HepG2 (cell line): ENCODE results near the gene TOR1A.

Experiments used
- SIN3A ChIP-seq: IDR thresholded peaks from 2 replicates; pipeline ENCODE4 v1.6.1; 2011; ENCODE audit warnings: low read depth, mild to moderate bottlenecking, control low read depth, low read length, borderline replicate concordance
- SOX5 ChIP-seq: IDR thresholded peaks from 2 replicates; pipeline ENCODE4 v1.6.1; 2016; ENCODE audit warnings: borderline replicate concordance
- TF ChIP-seq, protein P1 (sequence below): sonication (generic); formaldehyde crosslinking; IDR thresholded peaks from 2 replicates; pipeline ENCODE4 v1.5.0; 2020; ENCODE audit warnings: mild to moderate bottlenecking, missing genetic modification reagents, moderate library complexity

DNA sequence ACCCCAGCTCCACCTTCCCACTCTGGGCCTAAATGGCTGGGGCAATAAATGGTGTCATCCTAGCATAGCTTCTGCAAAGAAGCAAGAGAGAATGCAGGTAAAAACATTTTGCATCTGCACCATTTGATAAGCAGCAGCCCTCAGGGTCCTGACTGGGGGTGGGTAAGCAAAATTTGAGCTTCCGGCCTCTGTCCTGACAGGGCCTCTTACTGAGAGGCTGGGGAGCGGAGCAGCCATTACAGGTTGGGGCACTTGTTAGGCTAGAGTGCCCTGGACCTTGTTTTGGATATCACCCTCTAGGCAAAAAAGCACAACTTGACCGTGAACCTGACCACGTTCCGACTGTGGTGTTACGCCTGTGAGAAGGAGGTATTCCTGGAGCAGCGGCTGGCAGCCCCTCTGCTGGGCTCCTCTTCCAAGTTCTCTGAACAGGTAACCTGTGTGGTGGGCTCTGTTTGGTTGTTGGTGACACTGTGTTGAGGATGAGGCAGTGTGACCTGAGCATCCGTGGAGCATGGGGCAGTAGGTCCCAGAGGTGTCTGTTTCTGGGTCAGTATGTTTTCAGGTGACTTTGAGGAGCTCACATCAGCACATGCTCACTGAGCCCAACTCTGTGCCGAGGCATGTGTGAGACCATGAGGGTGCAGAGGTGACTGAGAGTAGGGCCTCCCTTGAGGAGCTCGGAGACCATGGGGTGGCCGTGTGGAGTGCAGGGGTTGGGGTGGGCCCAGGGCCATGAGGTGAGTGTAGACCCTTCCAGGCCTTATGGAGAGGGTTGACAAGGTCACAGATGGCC, 34.4 kb upstream of the TOR1A start:
- TF ChIP-seq, protein P1, sequence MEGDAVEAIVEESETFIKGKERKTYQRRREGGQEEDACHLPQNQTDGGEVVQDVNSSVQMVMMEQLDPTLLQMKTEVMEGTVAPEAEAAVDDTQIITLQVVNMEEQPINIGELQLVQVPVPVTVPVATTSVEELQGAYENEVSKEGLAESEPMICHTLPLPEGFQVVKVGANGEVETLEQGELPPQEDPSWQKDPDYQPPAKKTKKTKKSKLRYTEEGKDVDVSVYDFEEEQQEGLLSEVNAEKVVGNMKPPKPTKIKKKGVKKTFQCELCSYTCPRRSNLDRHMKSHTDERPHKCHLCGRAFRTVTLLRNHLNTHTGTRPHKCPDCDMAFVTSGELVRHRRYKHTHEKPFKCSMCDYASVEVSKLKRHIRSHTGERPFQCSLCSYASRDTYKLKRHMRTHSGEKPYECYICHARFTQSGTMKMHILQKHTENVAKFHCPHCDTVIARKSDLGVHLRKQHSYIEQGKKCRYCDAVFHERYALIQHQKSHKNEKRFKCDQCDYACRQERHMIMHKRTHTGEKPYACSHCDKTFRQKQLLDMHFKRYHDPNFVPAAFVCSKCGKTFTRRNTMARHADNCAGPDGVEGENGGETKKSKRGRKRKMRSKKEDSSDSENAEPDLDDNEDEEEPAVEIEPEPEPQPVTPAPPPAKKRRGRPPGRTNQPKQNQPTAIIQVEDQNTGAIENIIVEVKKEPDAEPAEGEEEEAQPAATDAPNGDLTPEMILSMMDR (CRISPR knock-in tag) = no peak
- TF ChIP-seq SIN3A (no peak), SOX5 (CRISPR knock-in tag) (no peak)
